Measurements from ENCODE around the gene OSBPL6. TPM values are rescaled to one million over a fixed set of nuclear protein-coding genes. Genes with fewer than 3 reads are reported as not detected.
"Not testable (repeated sequence)": the region's sequence is repeated elsewhere in the genome, so short reads cannot be mapped to it uniquely, and the experiment has no call there.

OSBPL6 gene
- total and polyA plus RNA-seq, 2 donors (not counting 1 experiment from before 2014, with no cell fraction given): 0.06 TPM; not detected in 1

- H3K27me3 Mint-ChIP-seq: peaks cover 15% of the 10 kb centered on the region
- H2AFZ ChIP-seq (ENCODE audit: insufficient read depth, low read depth, low read length, poor library complexity, severe bottlenecking): no peak overlapping the region
- H3K4me2 ChIP-seq (replicated peaks; ENCODE audit: low read depth, low read length, poor library complexity, severe bottlenecking): no peak overlapping the region
- CTCF ChIA-PET: no interaction called here
- peaks cover 0 to 6% (median 0%) of the 10 kb centered on the region in 3 donors for H3K9me3 ChIP-seq (ENCODE audit: control extremely low read depth in 1 of 3, control insufficient read depth in 2 of 3, insufficient read depth in 1 of 3, low read length in 2 of 3)
- H3K36me3 ChIP-seq (replicated peaks in 1 of 2; ENCODE audit: control extremely low read depth in 1 of 2, control insufficient read depth in 1 of 2, extremely low read depth in 1 of 2, insufficient read depth in 2 of 2, low read length in 1 of 2): no peaks in the 10 kb centered on the region
- H3K4me3 ChIP-seq (ENCODE audit: control extremely low read depth in 1 of 5, extremely low read depth in 1 of 5, insufficient read depth in 1 of 5, low read depth in 2 of 5, low read length in 4 of 5): no peak overlapping the region
- no peaks in the 10 kb centered on the region for H3K4me1 Mint-ChIP-seq
- no peaks in the 10 kb centered on the region for H3K79me2 ChIP-seq (ENCODE audit: control insufficient read depth, insufficient read depth, low read length)
- DNase-seq (no peak), ATAC-seq (ENCODE audit: low read depth) (no peak)
- peaks cover 0 to 7% (median 1%) of the 10 kb centered on the region in 4 experiments for H3K27me3 ChIP-seq (replicated peaks in 1 of 4; ENCODE audit: control extremely low read depth in 1 of 4, control insufficient read depth in 3 of 4, insufficient read depth in 4 of 4, low read length in 3 of 4)
- peaks cover 3% of the 10 kb centered on the region for H3K9me3 Mint-ChIP-seq (ENCODE audit: insufficient read depth)
- no peak overlapping the region for H3K27ac ChIP-seq (ENCODE audit: low read length in 2 of 2)
- no peaks in the 10 kb centered on the region for H3K4me1 ChIP-seq (ENCODE audit: control insufficient read depth in 2 of 2, insufficient read depth in 2 of 2, low read length in 2 of 2)
- H4K20me1 ChIP-seq (ENCODE audit: control insufficient read depth, insufficient read depth, low read length, poor library complexity, severe bottlenecking): no peaks in the 10 kb centered on the region
- TF ChIP-seq CTCF (IDR thresholded peaks at IDR 0.05) (no peak), EZH2 (IDR thresholded peaks at IDR 0.05; ENCODE audit: borderline replicate concordance, insufficient read depth, low read depth, low read length, poor library complexity, severe bottlenecking) (no peak)
- no CpG with 5 or more reads among the region's 4 CpGs for WGBS (ENCODE audit: insufficient coverage)
- H3K4me3 Mint-ChIP-seq: no peak overlapping the region
- no peak overlapping the region for H3K27ac Mint-ChIP-seq
- POLR2A ChIA-PET: no interaction called here
- intact Hi-C loops (cut with micrococcal nuclease): no loop called here
- H3K9ac ChIP-seq (ENCODE audit: low read length): no peak overlapping the region
Measured at GRCh38 chr2:178152542-178152941, 41.8 kb upstream of the OSBPL6 start.

GRCh38 chr2:178152977-178153376, 41.3 kb upstream of the OSBPL6 start:
- H3K9me3 Mint-ChIP-seq (ENCODE audit: insufficient read depth): peaks cover 3% of the 10 kb centered on the region
- Histone ChIP-seq H3K27me3 (replicated peaks in 1 of 4; ENCODE audit: control extremely low read depth in 1 of 4, control insufficient read depth in 3 of 4, insufficient read depth in 4 of 4, low read length in 3 of 4) (peaks cover 0 to 4% (median 2%) of the 10 kb centered on the region in 4 experiments), H3K4me2 (replicated peaks; ENCODE audit: low read depth, low read length, poor library complexity, severe bottlenecking) (no peak overlapping the region), H3K9me3 (ENCODE audit: control extremely low read depth in 1 of 3, control insufficient read depth in 2 of 3, insufficient read depth in 1 of 3, low read length in 2 of 3) (peaks cover 0 to 6% (median 0%) of the 10 kb centered on the region in 3 donors), H2AFZ (ENCODE audit: insufficient read depth, low read depth, low read length, poor library complexity, severe bottlenecking) (no peak overlapping the region), H3K36me3 (replicated peaks in 1 of 2; ENCODE audit: control extremely low read depth in 1 of 2, control insufficient read depth in 1 of 2, extremely low read depth in 1 of 2, insufficient read depth in 2 of 2, low read length in 1 of 2) (no peaks in the 10 kb centered on the region), H3K79me2 (ENCODE audit: control insufficient read depth, insufficient read depth, low read length) (no peaks in the 10 kb centered on the region), H3K9ac (ENCODE audit: low read length) (no peak overlapping the region), H4K20me1 (ENCODE audit: control insufficient read depth, insufficient read depth, low read length, poor library complexity, severe bottlenecking) (no peaks in the 10 kb centered on the region), H3K27ac (ENCODE audit: low read length in 2 of 2) (no peak overlapping the region), H3K4me1 (ENCODE audit: control insufficient read depth in 2 of 2, insufficient read depth in 2 of 2, low read length in 2 of 2) (no peaks in the 10 kb centered on the region), H3K4me3 (ENCODE audit: control extremely low read depth in 1 of 5, extremely low read depth in 1 of 5, insufficient read depth in 1 of 5, low read depth in 2 of 5, low read length in 4 of 5) (no peak overlapping the region)
- peaks cover 13% of the 10 kb centered on the region for H3K27me3 Mint-ChIP-seq
- H3K27ac Mint-ChIP-seq: no peak overlapping the region
- intact Hi-C loops (cut with micrococcal nuclease): no loop called here
- no peak for ATAC-seq (ENCODE audit: low read depth)
- no peaks in the 10 kb centered on the region for H3K4me1 Mint-ChIP-seq
- POLR2A ChIA-PET: no interaction called here
- CTCF ChIA-PET: no interaction called here
- no CpG with 5 or more reads among the region's 1 CpG for WGBS (ENCODE audit: insufficient coverage)
- TF ChIP-seq CTCF (IDR thresholded peaks at IDR 0.05): no peak
- no peak for TF ChIP-seq EZH2 (IDR thresholded peaks at IDR 0.05; ENCODE audit: borderline replicate concordance, insufficient read depth, low read depth, low read length, poor library complexity, severe bottlenecking)
- H3K4me3 Mint-ChIP-seq: no peak overlapping the region
- DNase-seq: no peak

- H3K4me1 ChIP-seq (ENCODE audit: control insufficient read depth in 2 of 2, insufficient read depth in 2 of 2, low read length in 2 of 2); DNase-seq; H2AFZ ChIP-seq (ENCODE audit: insufficient read depth, low read depth, low read length, poor library complexity, severe bottlenecking); ATAC-seq (ENCODE audit: low read depth); H3K9me3 Mint-ChIP-seq (ENCODE audit: insufficient read depth); H3K4me3 ChIP-seq (ENCODE audit: control extremely low read depth in 1 of 5, extremely low read depth in 1 of 5, insufficient read depth in 1 of 5, low read depth in 2 of 5, low read length in 4 of 5); H3K4me2 ChIP-seq (replicated peaks; ENCODE audit: low read depth, low read length, poor library complexity, severe bottlenecking); H3K9ac ChIP-seq (ENCODE audit: low read length); H3K27me3 ChIP-seq (replicated peaks in 1 of 4; ENCODE audit: control extremely low read depth in 1 of 4, control insufficient read depth in 3 of 4, insufficient read depth in 4 of 4, low read length in 3 of 4); H3K27ac Mint-ChIP-seq; H3K79me2 ChIP-seq (ENCODE audit: control insufficient read depth, insufficient read depth, low read length); POLR2A ChIA-PET; H3K27me3 Mint-ChIP-seq; CTCF ChIA-PET; H3K27ac ChIP-seq (ENCODE audit: low read length in 2 of 2); intact Hi-C loops (cut with micrococcal nuclease); H3K4me3 Mint-ChIP-seq; H3K9me3 ChIP-seq (ENCODE audit: control extremely low read depth in 1 of 3, control insufficient read depth in 2 of 3, insufficient read depth in 1 of 3, low read length in 2 of 3); H4K20me1 ChIP-seq (ENCODE audit: control insufficient read depth, insufficient read depth, low read length, poor library complexity, severe bottlenecking); H3K4me1 Mint-ChIP-seq; H3K36me3 ChIP-seq (replicated peaks in 1 of 2; ENCODE audit: control extremely low read depth in 1 of 2, control insufficient read depth in 1 of 2, extremely low read depth in 1 of 2, insufficient read depth in 2 of 2, low read length in 1 of 2): not testable (repeated sequence)
- WGBS (ENCODE audit: insufficient coverage): no CpG with 5 or more reads among the region's 1 CpG
Measured at GRCh38 chr2:178153878-178154277, 40.4 kb upstream of the OSBPL6 start.
